Mucosa of descending colon (tissue), 3 donors: ENCODE measurements around the gene TMEM167A. TPM values are rescaled to one million over a fixed set of nuclear protein-coding genes. Genes with fewer than 3 reads are reported as not detected.

Experiments
- ATAC-seq: fragments of 200-7000 bp; cut with Tn5 transposase; one replicate; pipeline ENCODE4 v1.9.1; 2020; ENCODE audit warnings: mild to moderate bottlenecking, moderate library complexity
- DNase-seq, 3 donors: peaks; one replicate each; pipeline ENCODE4 v3.0.0-alpha.2; 2020
- H3K36me3 ChIP-seq: fragments of 200-600 bp; one replicate; pipeline ENCODE4 v1.8.0; 2021; ENCODE audit warnings: low read depth, mild to moderate bottlenecking
- H3K4me1 ChIP-seq: fragments of 200-600 bp; one replicate; pipeline ENCODE4 v1.8.0; 2021; ENCODE audit warnings: low read depth, mild to moderate bottlenecking
- H3K4me3 ChIP-seq: fragments of 200-600 bp; one replicate; pipeline ENCODE4 v1.8.0; 2021; ENCODE audit warnings: mild to moderate bottlenecking
- H3K9me3 ChIP-seq: fragments of 200-600 bp; one replicate; pipeline ENCODE4 v1.8.0; 2021; ENCODE audit warnings: mild to moderate bottlenecking
- intact Hi-C, 2 donors: fragments of 100-400 bp; cut with DNase I in 1 of 2; cut with micrococcal nuclease in 1 of 2; formaldehyde crosslinking; loops; one replicate each; pipeline versions ENCODE4 v1.11.0 to v1.11.1; 2022; cut with DNase I, micrococcal nuclease
- total RNA-seq, 3 donors: library from RNA; stranded (reverse); fragmentation: NEBNext Ultra II Directional in 2 of 3; extraction: Animal tissue kit (Norgen Biotek cat#: 25700) in 2 of 3; gene quantifications; one replicate each; pipeline versions ENCODE4 v1.2.1 to v1.2.4, GENCODE V29; 2021 to 2023
- TF ChIP-seq, protein P1 (sequence below): fragments of 200-600 bp; IDR thresholded peaks from one replicate; pipeline ENCODE4 v1.8.0; 2022; ENCODE audit warnings: antibody characterized with exemption, mild to moderate bottlenecking
- donor health status: DM: no; HTN: no; CAD: no; lungs with moderate emphysema.
- donor health status: DM: no; HTN: no; CAD: no.
- donor health status: DM: no; HTN: yes; CAD: no.

The TMEM167A gene
- total RNA-seq, 3 donors from 2014 or later = 59.9 to 75.1 (median 62.6) TPM

DNA sequence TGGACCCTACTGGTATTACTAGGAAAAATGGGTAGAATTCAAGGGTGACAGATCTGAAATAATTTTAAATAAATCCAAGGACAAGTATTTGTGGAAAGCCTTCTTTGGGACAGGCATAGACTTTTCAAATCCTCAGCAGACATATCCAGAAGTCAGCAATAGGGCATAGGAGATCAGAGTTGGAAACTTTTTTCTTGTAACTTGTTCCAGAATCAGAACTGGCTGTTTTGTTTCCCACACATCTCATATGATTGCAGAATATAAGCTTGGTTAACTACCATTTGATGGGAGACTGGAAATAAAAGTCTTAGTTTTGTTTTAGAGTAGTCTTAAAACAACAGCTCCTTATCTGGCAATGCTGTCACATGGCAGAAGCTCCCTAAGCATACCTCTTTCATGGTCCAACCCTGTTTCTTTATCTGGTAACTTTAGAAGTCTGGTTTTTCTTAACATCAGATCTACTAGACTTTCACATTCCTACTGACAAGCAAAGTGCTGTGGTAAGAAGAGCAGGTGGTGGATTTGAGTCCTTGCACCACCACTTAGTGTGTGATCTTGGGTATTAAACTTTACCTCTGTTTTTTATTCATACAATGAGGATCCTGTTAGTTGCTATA, 25.3 kb upstream of the TMEM167A start:
- TF ChIP-seq, protein P1, sequence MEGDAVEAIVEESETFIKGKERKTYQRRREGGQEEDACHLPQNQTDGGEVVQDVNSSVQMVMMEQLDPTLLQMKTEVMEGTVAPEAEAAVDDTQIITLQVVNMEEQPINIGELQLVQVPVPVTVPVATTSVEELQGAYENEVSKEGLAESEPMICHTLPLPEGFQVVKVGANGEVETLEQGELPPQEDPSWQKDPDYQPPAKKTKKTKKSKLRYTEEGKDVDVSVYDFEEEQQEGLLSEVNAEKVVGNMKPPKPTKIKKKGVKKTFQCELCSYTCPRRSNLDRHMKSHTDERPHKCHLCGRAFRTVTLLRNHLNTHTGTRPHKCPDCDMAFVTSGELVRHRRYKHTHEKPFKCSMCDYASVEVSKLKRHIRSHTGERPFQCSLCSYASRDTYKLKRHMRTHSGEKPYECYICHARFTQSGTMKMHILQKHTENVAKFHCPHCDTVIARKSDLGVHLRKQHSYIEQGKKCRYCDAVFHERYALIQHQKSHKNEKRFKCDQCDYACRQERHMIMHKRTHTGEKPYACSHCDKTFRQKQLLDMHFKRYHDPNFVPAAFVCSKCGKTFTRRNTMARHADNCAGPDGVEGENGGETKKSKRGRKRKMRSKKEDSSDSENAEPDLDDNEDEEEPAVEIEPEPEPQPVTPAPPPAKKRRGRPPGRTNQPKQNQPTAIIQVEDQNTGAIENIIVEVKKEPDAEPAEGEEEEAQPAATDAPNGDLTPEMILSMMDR = no peak
- H3K4me3 ChIP-seq = no peak overlapping the region
- ATAC-seq = no peak
- no peaks in the 10 kb centered on the region for H3K9me3 ChIP-seq
- no peaks in the 10 kb centered on the region for H3K36me3 ChIP-seq
- no peak for DNase-seq
- intact Hi-C loops = no loop called here
- H3K4me1 ChIP-seq = no peaks in the 10 kb centered on the region

DNA sequence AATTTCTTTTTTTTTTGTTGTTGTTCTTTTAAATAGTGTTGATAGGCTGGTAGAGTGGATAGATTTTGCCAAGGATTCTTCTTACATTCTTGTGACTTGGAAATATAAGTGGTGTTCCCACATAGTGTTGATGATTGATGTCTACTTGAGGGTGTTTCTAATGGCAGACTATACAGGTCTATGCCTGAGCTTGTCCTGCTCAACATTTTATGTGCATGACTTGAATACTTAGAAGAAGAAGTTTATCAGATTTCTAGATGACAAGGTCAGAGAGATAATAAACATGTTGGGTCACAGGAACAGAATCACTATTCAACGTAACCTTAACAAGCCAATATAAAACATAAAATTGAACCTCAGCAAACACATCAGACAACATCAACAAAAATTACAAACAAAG, 24.3 kb upstream of the TMEM167A start:
- no peaks in the 10 kb centered on the region for H3K9me3 ChIP-seq
- H3K4me3 ChIP-seq = no peak overlapping the region
- ATAC-seq (no peak), DNase-seq (no peak)
- H3K4me1 ChIP-seq = no peaks in the 10 kb centered on the region
- intact Hi-C loops = no loop called here
- H3K36me3 ChIP-seq = no peaks in the 10 kb centered on the region
- TF ChIP-seq, protein P1 = no peak

DNA sequence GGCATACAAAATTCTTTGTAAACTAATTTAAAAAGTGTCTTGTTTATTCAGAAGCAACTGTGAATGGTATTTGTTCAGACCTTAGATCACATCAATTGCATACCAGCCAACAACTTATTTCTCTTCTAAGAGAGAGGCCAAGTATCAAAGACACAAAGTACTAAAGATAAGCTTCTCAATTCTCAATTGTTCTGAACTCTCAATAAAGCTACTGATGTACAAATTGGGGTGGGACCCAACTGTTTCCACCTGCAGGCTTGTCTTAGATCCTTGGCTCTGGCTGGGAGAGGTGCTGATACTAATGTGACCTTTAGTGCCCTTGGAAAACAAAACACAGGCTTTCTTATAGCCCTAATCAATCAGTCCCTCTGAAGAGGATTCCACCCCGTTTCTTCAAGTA, 22.3 kb upstream of the TMEM167A start:
- Histone ChIP-seq H3K4me1 (no peaks in the 10 kb centered on the region), H3K9me3 (no peaks in the 10 kb centered on the region), H3K4me3 (no peak overlapping the region), H3K36me3 (no peaks in the 10 kb centered on the region)
- TF ChIP-seq, protein P1 = no peak
- intact Hi-C loops = no loop called here
- no peak for DNase-seq
- no peak for ATAC-seq

DNA sequence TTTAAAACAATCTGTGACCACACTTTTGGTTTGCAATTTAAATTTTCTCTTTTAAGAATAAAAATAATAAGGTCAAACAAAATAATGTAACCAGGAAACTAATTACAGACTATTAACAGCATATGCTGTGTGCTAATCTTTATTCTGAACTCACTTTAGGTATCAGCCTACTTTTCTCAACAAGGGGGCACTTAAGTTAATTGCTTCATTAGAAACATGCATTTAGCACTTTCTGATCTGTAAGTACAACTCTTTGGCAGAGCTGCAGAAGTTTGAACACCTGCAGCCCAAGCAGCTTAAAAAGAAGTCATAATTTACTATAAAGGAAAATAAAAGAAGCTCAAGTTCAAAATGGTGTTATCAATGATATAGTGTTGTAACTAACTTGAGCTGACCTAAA, 21.8 kb upstream of the TMEM167A start:
- no peak for DNase-seq
- TF ChIP-seq, protein P1 = no peak
- Histone ChIP-seq H3K4me1 (no peaks in the 10 kb centered on the region), H3K36me3 (no peaks in the 10 kb centered on the region), H3K9me3 (no peaks in the 10 kb centered on the region), H3K4me3 (no peak overlapping the region)
- intact Hi-C loops = no loop called here
- ATAC-seq = no peak

DNA sequence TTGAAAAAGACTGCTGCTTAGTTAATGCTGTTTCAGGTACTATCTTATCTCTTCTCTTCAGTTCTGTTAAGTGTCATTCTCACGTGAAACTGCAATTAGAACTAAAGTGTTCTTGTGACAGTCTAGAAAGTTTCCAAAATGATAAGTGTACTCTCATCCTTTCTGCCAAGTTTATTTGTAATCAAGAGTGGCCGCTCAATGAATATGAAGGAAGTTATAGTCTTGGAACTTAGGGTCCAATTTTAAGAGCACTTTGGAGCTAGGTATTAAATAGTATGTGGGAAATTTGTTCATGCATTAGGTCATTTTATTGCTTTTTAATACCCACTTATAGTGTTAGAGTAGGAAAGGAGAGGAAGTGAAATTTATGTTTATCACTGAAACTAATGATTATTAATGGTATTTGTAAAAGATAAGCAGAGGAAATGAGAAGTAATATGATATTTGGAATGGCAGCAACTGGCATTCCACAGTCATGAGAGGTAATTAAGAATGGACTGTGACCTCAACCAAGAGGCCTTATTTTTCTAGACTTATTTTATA, 20.6 kb upstream of the TMEM167A start:
- Histone ChIP-seq H3K9me3 (peaks cover 10% of the 10 kb centered on the region), H3K4me1 (no peaks in the 10 kb centered on the region), H3K4me3 (no peak overlapping the region), H3K36me3 (no peaks in the 10 kb centered on the region)
- TF ChIP-seq, protein P1 = no peak
- intact Hi-C loops = no loop called here
- no peak for ATAC-seq
- no peak for DNase-seq
